Body of pancreas (tissue), 4 donors: ENCODE measurements around the gene METTL24.

Source experiments
- CTCF ChIP-seq, 7 experiments: fragments of 450-650 bp in 4 of 7; fragments of 200-600 bp in 3 of 7; sonication (generic) in 3 of 7; IDR thresholded peaks; one replicate each; pipeline ENCODE4 v1.5.1; 2016 to 2019; ENCODE audit warnings: antibody characterized with exemption in 7 of 7
- POLR2A ChIP-seq, 3 donors: fragments of 450-650 bp; IDR thresholded peaks; one replicate each; pipeline ENCODE4 v1.6.1; 2016; ENCODE audit warnings: antibody characterized with exemption in 3 of 3, mild to moderate bottlenecking in 2 of 3

GRCh38 chr6:110298916-110299315 is 59.2 kb downstream of the METTL24 start:
- no peak for TF ChIP-seq CTCF (IDR thresholded peaks at IDR 0.05)
- no peak for TF ChIP-seq POLR2A (IDR thresholded peaks at IDR 0.05)
